COLO829 (cell line): ENCODE data around the gene TMEM9B.
"Not testable (repeated sequence)": the region's sequence is repeated elsewhere in the genome, so short reads cannot be mapped to it uniquely, and the experiment has no call there.

Experiments
- DNase-seq: peaks from one replicate; pipeline ENCODE4 v3.0.0; 2012; ENCODE audit warnings: low spot score

TMEM9B gene

DNA sequence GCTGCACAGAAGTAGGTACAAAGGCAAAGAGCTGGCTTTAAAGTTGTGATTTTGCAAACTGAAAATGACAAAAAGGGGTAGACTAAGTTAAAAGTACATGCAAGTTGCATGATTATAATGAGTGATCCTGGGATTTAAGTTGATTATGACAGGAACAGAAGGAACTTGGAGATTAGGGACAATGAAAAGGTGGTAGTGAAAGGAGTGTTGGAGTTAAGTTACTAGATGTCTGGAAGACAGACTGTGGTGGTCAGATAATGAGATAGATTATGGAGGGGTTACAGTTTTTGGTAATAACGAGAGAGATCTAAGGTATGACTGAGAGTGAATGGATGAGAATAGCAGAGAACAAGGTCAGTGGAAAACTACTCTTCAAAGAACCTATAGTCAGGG lies 7.7 kb upstream of the TMEM9B start:
- DNase-seq: no peak

DNA sequence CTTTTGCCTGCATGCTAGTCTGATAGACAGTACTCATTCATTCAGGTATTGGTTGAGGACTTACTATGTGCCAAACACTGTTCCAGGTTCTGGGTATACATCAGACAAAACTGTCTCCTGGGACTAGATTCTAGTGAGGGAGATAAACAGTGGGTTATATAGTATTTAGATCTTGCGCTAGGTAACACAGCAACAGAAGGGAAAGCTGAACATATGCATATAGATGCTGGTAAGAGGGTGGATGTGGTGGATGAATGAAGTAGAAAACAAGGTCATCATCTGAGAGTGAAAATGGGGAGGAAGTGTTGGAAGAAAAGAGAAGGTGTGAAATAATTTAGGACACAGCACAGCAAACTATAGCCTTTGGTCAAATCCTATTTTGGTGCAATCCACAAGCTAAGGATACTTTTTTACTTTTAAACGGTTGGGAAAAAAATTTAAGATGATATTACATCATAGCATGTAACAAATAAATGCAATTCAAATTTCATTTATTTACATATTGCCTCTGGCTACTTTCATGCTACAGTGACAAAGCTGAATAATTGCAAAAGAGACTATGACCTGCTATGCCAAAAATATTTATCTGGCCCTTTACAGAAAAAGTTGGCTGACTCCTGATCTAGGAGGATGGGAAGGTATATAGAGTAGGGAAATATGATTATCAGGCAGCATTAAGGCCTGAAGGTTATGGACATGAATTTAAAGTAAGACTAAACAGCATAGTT lies 7.1 kb upstream of the TMEM9B start:
- DNase-seq: no peak

DNA sequence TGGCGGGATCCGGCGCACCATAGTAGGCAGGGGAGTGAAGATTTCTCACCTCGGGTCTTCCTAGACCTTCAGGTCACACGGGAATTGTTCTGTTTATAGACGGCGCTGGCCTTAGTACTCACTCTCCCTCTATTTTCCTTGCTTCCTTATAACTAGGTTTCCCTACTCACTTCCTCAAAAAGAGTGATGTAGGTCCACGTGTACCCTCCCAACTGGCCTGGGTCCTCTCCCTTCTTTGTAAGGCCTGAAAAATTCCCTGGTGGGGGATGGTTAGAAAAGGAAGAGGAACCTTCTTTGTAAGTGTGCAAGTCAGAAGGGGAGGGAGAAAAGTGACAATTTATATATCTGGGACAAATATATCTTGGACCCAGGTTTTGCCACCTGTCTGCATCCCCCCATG lies 2.9 kb upstream of the TMEM9B start:
- no peak for DNase-seq

DNA sequence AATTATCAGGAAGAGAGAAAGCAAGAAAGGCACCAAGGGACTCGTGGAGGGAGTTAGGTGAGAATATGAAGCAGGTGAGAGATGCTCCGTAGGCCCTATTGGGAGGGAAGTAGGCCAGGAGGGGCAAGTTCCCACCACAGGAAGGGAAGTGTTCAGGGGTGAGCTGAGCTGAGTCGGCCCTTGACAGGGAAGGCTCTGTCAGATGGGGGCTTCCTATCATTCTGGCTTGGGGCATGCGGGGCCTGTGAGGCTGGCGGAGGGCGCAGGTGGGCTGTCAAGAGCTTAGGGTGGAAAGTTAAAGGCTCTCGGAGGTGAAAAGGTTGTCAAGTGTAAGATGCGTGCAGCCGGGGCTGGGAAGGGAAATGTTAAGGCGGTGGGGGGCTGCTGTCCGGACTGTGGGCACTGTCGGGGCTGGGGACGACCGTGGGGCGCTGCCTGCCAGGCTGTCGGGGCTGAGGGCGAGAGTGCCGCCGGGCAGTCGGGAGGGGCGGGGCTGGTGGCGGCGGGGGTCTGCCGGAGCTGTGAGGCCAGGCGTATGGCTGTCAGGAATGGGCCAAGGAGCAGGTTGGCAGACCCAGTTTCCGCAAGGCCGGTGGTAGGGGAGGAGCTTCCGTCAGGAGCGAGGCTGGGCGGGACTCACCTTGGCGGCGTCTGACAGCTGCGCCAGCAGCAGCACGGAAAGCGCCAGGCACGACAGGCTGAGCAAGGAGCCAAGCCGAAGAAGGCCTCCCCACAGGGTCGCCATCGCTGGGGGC lies 496 bp downstream of the TMEM9B start:
- DNase-seq: peak; percentile 30

DNA sequence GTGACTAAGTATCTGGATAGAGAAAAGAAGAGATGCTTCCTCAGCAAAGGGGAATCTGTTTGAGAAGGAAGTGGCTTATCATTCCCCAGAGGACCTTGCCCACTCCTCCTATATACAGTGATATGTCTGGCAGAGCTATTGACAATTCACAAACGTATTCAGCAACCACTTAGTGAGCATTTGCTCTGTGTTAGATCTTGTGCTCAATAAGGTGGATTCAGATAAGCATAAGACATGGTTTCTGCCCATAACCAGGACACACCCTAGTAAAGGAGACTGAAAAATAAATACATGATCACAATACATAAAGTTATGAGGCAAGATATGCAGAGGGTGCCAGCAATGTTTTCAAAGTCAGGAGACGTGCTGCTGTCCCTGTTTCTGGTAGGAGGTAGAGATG lies 1.4 kb downstream of the TMEM9B start:
- DNase-seq: no peak

DNA sequence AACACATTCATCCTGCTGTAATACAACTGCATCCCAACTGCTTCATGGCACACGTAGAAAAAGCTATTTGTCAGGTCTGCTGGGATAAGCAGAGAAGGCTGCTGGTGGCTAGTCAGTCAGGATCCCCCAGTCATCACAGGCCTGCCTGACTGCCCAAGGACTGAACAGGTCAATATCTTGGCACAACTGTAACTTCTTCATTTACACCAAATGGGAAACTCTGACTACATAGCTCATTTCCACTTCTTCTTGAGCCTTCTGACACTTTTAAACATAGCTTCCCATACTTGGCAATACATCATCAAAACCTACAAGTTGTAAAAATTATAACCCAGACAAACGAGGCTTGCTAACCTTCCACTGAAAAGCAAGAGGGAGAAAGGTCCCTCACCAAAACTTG lies 2.8 kb downstream of the TMEM9B start:
- no peak for DNase-seq

DNA sequence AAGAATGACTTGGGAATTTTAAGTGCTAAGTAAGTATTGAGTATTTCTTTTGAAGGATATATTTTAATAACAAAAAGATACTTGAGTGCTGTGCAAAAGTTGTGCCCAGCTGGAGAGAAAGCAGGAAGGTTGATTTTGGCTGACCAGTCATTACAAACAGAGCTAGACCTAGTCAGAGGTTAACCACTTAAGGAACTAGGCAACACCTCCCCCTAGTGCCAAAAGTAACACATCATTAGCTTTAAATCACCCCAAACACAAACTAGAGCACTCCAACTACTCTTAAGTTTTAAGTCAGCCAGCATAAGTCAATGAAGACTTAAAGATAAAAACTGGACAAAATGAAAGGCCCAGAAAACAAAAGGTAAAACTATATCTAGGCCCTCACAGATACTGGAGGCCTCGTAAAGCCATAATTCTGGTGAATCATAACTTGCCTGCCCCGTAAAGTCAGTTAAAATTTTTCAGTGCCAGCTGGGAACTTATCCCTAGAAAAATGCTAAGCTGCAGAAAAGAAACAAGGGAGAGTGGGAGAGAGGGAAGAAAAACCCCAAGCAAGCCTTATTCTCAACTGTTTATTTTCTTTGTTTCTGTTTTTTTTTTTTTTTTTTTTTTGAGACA lies 4.6 kb downstream of the TMEM9B start:
- DNase-seq: peak; percentile 85

DNA sequence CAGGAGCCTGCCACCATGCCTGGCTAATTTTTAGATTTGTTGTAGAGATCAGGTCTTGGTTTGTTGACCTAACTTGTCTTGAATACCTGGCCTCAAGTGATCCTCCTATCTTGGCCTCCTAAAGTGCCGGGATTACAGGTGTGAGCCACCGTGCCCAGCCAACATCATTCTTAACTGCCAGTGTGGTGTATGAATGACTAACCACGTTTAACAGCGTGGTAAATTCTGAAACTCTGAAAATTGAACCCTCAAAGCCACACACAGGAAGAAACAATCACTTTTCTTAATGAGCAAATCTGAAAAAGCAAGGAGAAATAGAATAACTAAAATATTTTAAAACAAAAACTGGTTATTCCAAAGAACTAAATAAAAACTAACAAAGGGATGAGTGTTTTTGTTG lies 7.4 kb downstream of the TMEM9B start:
- no peak for DNase-seq

DNA sequence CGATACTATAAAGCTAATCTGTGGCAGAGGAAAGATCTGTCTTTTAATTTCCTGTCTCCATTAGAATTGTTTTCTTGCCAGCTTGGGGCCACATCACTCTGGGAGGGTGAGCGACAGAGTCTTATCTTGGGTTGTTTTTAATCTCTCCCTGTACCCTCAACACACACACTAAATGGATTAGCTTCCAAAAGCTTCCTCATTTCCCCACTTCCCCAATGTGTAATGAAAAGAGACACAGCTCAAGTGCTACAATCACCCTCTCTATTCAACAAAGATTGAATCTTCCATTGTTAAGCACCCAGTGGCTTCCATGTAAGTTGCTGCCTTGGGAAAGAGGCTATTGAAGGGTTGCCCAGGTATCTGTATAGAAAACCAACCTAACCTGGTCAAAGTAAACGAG lies 15.4 kb downstream of the TMEM9B start:
- DNase-seq: no peak

DNA sequence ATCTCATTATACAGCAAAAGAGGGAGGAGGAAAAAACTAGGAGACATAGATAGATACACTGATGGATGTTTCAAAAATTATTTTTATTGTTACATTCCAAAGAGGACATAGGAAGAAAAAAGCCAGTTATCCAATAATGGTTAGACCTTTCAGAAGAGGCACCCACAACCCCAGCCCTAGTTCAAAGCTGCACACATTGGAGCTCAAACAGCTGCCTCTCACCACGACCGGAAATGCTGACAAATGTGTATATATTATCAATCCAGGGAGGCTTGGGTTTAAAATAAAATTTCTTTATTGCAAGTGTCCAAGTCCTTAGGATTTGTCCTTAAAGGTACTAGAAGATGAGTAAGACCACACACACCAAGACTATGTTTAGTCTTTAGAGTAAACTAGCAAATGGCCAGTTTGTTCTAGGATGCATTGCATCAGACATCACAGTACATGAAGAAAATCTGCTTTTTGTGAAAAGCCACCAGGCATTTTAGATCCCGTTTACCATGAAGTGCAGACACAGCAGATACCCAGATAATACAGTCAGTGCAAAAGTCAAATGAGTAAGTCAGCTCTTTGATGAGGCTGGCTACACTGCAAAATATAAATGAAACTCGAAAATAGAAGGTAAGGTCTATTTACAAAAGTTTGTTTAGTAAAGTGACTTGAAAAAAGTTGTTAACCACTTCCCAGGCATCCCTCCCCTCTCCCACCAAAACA lies 16.9 kb downstream of the TMEM9B start:
- no peak for DNase-seq

DNA sequence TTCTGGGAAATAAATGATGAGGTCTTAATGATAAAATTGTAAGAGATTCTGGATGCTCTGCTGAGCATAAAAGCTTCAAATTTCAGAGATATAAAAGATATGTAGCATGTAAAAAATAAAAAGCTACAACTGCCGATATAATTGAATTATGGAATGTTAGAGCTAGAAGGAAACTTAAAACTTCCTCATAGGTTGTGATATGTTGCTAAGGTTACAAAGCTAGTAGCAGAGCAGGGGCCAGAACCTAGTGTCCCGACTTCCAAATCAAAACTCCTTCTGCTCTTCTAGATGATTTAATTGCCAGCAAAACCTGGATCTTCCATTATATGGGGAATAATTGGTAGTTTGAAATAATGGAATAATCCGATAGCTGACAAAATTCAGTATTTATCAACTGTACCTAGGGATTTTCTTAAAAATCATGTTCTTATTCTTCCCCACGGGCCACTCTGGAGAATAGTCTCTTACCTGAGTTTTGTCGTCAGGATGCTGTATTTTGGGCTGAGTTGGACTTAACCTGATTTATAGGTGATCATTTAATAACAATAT lies 21.6 kb downstream of the TMEM9B start, which contains the start of gene ASCL3:
Gene ASCL3, minus strand, starts transcription at position 499 of the 549 bp plus-strand sequence. CDS start 4,855 bp downstream, outside the sequence.
- DNase-seq: no peak

DNA sequence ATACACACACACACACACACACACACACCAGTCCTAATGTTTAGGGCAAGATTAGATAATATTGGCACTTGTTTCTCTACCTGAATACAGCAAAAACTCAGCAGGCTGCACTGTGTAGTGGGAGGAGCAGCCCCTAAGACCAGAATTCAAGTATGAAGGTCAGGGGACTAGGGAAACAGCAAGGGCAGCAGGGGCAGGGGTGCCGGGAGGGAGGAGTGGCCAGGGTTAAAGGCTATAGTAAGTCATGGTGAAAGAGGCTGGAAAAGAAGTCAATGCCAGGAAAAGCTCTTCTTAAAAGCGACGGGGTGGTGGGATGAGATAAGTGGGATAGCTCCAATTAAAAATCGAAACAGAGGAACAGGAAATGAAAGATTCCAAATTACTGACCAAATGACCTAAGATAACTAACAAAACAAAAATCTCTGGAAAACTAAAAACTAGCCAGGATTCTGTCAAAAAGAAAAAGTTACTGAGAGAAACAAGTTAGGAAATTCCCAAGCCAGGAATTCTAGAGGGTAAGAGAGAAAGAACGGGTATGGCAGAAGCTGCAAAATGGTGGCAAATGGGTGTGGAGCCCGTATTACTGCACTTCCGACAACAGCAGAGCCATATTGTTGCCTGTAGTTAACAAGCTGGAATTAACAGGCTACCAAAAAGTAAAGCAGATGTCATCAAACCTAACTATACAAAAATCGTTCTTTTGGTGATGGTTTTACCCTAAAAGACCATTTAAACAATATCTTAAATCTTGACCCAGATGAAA lies 22.7 kb downstream of the TMEM9B start:
- DNase-seq: no peak

DNA sequence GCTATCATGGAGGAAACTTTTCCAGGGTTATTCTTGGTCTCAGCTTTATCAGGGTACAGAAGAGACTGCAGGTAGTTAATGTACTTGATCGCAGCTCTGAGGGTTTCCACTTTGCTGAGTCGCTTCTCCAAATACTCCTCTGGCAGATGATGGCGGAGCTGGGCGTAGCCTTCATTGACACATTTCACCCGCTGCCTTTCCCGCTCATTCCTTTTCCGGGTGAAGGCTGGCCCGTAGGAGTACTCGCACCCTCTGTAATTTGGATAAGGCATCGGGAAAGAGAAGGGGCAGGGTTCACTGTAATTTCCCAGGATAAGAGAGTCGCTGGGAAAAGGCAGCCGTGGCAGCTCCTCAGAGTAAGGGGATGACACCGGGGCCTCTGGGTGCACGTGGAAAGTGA lies 26.6 kb downstream of the TMEM9B start:
- DNase-seq: no peak

DNA sequence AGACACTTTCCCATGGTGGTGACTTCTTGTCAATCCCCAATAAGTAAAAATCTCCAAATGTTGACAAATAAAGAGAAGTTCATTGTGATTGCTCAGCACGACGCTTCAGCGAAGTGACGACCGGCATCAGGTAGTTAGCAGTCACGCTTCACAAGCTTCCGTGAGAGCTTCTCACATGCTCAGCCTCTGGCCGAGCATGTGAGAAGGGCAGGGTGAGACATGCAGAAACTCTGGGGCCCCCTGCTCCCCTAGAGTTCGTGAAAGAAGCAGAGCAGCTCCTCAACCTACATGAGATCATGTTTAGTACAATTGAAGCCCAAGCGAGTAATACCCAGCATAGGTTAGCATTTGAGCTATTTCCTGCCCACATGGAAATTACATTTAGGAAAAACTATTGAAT lies 27.1 kb downstream of the TMEM9B start:
- no peak for DNase-seq

DNA sequence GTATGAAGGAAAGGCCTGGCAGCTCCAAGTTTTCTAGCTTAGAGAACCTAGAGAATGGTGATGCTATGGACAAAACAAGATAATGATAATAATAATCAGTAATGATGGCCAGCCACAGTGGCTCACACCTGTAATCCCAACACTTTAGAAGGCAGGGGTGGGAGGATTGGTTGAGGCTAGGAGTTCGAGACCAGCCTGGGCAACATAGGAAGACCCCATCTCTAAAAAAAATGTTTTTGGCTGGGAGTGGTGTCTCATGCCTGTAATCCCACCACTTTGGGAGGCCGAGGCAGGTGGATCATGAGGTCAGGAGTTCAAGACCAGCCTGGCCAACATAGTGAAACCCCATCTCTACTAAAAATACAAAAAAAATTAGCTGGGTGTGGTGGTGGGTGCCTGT lies 28.5 kb downstream of the TMEM9B start:
- not testable (repeated sequence) for DNase-seq

DNA sequence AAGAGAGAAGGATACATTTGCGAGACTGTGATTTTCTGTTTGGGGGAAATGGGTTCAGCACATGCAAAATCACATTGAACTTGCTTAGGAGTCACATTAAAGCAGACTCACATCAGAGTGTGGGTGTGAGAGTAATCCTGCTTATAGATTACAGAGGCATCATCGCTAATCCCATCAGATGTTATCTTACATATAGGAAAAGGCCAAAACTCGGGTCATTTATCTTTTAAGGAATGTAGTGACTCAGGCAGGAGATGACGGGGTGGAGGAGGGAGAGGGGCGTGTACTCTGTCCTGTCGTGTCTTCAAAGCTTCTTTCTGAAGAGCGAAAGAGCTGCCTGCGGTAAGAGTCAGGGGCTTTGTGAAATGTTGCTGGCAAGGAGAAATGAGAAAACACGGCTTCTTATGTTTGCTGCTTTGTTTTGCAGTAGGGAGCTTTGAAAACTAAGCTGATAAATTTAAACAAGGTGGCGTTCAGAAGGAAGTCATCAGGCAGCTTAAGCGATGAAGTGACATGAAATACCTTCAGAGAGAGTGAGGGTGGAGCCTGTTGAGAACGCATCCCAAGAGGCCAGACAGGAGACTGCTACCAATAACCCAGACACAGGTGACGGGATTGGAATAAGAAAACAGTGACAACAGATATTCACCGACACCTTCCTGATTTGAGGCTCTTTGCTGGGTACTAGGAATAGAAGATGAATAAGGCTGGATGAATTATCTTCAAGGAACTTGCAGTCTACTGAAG lies 29.3 kb downstream of the TMEM9B start:
- DNase-seq: peak; percentile 58

DNA sequence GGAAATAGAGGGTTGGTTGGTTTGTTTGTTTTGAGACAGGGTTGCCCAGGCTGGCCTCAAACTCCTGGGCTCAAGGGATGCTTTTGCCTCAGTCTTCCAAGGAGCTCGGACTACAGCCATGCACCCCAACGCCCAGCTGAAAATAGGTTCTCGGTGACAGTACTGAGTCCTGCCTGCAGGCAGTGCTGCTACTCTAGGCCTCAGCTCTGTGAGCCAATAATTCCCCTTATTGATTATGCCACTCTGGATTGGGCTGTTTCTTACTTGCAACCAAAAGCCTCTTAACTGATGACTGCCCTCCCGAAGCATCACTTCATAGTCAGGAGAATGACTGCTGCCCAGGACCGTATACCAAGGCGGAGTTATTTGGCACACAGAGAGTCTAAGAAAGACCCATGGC lies 30.3 kb downstream of the TMEM9B start:
- DNase-seq: no peak

DNA sequence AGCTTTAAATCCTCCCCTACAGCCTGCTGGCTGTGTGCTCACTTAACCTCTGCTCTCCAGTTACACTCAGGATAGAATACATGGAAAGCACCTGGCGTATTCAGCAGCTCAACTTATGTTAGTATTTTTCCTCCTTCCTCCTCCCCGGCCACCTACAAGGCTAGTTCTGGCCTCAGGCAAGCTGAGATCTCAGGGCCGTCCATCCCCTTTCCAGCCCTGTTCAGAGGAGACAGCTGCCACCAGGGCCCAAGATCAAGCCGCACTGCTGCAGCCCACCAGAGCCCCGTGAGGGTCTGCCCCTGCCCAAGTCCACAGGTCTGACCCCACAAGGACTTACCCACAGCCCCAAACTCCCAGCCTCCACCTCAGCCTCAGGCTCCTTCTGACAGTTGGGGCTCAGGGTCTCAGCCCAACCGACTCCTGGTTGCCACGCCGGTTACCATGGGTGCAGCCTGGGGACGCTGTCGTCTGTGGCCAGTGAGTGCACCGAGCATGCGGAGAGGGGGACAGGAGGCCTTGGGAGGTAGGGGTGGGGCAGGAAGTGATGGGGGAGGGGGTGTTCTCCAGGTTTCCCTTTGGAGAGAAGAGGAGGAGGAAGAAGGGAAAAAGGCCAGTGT lies 31.6 kb downstream of the TMEM9B start, which contains the start of gene C11orf16:
Gene C11orf16, minus strand, starts transcription at position 384 of the 617 bp plus-strand sequence. CDS start 639 bp downstream, outside the sequence.
- no peak for DNase-seq

DNA sequence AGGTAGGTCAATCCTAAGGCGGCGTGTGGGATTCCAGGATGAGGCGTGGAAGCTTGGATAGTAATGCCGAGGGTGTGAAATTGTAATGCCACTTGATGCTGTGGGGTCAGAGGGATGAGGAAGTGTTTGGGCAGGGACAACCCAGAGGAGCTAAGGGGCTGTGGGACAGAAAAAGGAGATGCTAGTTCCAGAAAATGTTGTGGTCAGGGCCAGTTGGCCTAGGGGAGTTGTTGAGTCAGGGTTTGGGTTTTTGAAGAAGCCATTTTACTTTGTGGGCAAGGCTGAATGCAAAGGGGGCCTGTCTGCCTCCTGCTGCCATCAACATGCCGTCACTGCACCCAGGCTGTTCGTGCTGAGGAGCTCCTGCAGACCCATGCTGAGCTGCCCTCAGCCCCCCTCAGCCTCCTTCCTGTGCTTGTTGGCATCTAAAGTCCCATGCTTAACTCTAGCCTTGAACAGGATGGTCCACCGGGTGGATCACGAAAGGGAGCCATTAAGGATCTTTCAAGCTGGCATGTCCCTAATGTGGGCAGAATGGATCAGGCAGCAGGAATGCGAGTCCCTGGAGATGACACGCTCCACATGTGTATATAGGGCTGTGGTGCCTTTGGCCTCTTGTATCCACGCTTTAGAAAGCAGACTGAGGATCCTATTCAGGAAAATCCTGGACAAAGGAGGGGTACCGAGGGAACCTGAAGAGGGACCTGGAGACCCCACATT lies 33.6 kb downstream of the TMEM9B start:
- DNase-seq: no peak
